ENCODE measurements around the gene KRT79.

KRT79 gene

GRCh38 chr12:52806169-52806811, 27.8 kb downstream of the KRT79 start:
- TF ChIP-seq CTCF (IDR thresholded peaks at IDR 0.05; ENCODE audit: low read depth, low read length), result no peak
- Histone ChIP-seq H3K9me3 (ENCODE audit: severe bottlenecking) (no peaks in the 10 kb centered on the region), H3K27ac (no peak overlapping the region), H3K36me3 (no peaks in the 10 kb centered on the region), H3K4me3 (ENCODE audit: low read depth, low read length) (no peak overlapping the region), H3K27me3 (ENCODE audit: insufficient read depth, low read depth, severe bottlenecking) (peaks cover 86% of the 10 kb centered on the region)
- DNase-seq, result no peak

- no peak for DNase-seq
- Histone ChIP-seq H3K27ac (no peak overlapping the region), H3K27me3 (ENCODE audit: insufficient read depth, low read depth, severe bottlenecking) (peaks cover 84% of the 10 kb centered on the region), H3K9me3 (ENCODE audit: severe bottlenecking) (no peaks in the 10 kb centered on the region), H3K4me3 (ENCODE audit: low read depth, low read length) (no peak overlapping the region), H3K36me3 (no peaks in the 10 kb centered on the region)
- TF ChIP-seq CTCF (IDR thresholded peaks at IDR 0.05; ENCODE audit: low read depth, low read length), result no peak
These were observed 28.4 kb downstream of the KRT79 start for GRCh38 chr12:52805739-52806138.

- H3K27me3 ChIP-seq (ENCODE audit: insufficient read depth, low read depth, severe bottlenecking), result peaks cover 84% of the 10 kb centered on the region
- H3K4me3 ChIP-seq (ENCODE audit: low read depth, low read length), result no peak overlapping the region
- no peaks in the 10 kb centered on the region for H3K36me3 ChIP-seq
- TF ChIP-seq CTCF (IDR thresholded peaks at IDR 0.05; ENCODE audit: low read depth, low read length), result no peak
- H3K27ac ChIP-seq, result no peak overlapping the region
- no peaks in the 10 kb centered on the region for H3K9me3 ChIP-seq (ENCODE audit: severe bottlenecking)
- DNase-seq, result no peak
These were observed 29.1 kb downstream of the KRT79 start for GRCh38 chr12:52805000-52805399.

- no peak for DNase-seq
- no peaks in the 10 kb centered on the region for H3K9me3 ChIP-seq (ENCODE audit: severe bottlenecking)
- no peak overlapping the region for H3K27ac ChIP-seq
- H3K4me3 ChIP-seq (ENCODE audit: low read depth, low read length), result no peak overlapping the region
- TF ChIP-seq CTCF (IDR thresholded peaks at IDR 0.05; ENCODE audit: low read depth, low read length), result no peak
- H3K27me3 ChIP-seq (ENCODE audit: insufficient read depth, low read depth, severe bottlenecking), result peaks cover 80% of the 10 kb centered on the region
- H3K36me3 ChIP-seq, result no peaks in the 10 kb centered on the region
These were observed 31.7 kb downstream of the KRT79 start for GRCh38 chr12:52802442-52802841.

GRCh38 chr12:52801773-52802172, 32.3 kb downstream of the KRT79 start:
- H3K36me3 ChIP-seq, result no peaks in the 10 kb centered on the region
- H3K27ac ChIP-seq, result no peak overlapping the region
- no peak for TF ChIP-seq CTCF (IDR thresholded peaks at IDR 0.05; ENCODE audit: low read depth, low read length)
- no peak for DNase-seq
- no peak overlapping the region for H3K4me3 ChIP-seq (ENCODE audit: low read depth, low read length)
- no peaks in the 10 kb centered on the region for H3K9me3 ChIP-seq (ENCODE audit: severe bottlenecking)
- H3K27me3 ChIP-seq (ENCODE audit: insufficient read depth, low read depth, severe bottlenecking), result peaks cover 82% of the 10 kb centered on the region

All from WERI-Rb-1 (cell line).